HEK293 (cell line): ENCODE results near the gene STK32C.

ENCODE experiments used
- CTCF ChIA-PET: fragments of 350-600 bp; formaldehyde crosslinking; extraction: SDS; loops from one replicate; lab custom pipeline; 2021; ENCODE audit warnings: antibody characterized with exemption; lab: Yijun Ruan, JAX
- POLR2A ChIA-PET: fragments of 300-600 bp; formaldehyde crosslinking; extraction: SDS; loops from one replicate; lab custom pipeline; 2020; ENCODE audit warnings: antibody characterized with exemption, inconsistent platforms; lab: Yijun Ruan, JAX
- H3K27ac ChIP-seq: fragments of 200-500 bp; sonication (Bioruptor generic); 2 replicates; pipeline ENCODE4 v1.5.1; 2014; ENCODE audit warnings: low read depth, low read length, control low read depth, inconsistent platforms; ENCODE audit errors: extremely low read depth
- H3K36me3 ChIP-seq, 2 experiments: fragments of 200-500 bp in 1 of 2; sonication (Bioruptor generic) in 1 of 2; 1 replicate in 1 of 2; 2 replicates in 1 of 2; pipeline ENCODE4 v1.5.1; 2014 to 2017; ENCODE audit warnings: inconsistent platforms in 2 of 2, low read length in 2 of 2; ENCODE audit not compliant: control insufficient read depth in 2 of 2, insufficient read depth in 1 of 2
- H3K4me1 ChIP-seq: fragments of 200-500 bp; sonication (Bioruptor generic); 2 replicates; pipeline ENCODE4 v1.5.1; 2014; ENCODE audit warnings: mild to moderate bottlenecking, low read length, inconsistent platforms; ENCODE audit not compliant: control insufficient read depth, insufficient read depth
- H3K4me3 ChIP-seq: 2 replicates; pipeline ENCODE4 v1.5.1; 2011; ENCODE audit warnings: low read depth, mild to moderate bottlenecking, control low read depth, low read length, moderate library complexity
- H3K9me3 ChIP-seq: fragments of 200-500 bp; sonication (Bioruptor generic); 2 replicates; pipeline ENCODE4 v1.5.1; 2014; ENCODE audit warnings: low read depth, low read length, inconsistent platforms; ENCODE audit not compliant: control insufficient read depth, insufficient read depth
- EGR2 ChIP-seq: fragments of 450-650 bp; formaldehyde crosslinking; IDR thresholded peaks from 2 replicates; pipeline ENCODE4 v1.5.1; 2016; ENCODE audit warnings: low read depth, missing biosample characterization, missing genetic modification characterization
- KLF8 ChIP-seq: fragments of 450-650 bp; formaldehyde crosslinking; IDR thresholded peaks from 2 replicates; pipeline ENCODE4 v1.5.1; 2016; ENCODE audit warnings: missing biosample characterization, missing genetic modification characterization
- REPIN1 ChIP-seq: fragments of 450-650 bp; formaldehyde crosslinking; IDR thresholded peaks from 2 replicates; pipeline ENCODE4 v1.5.1; 2017; ENCODE audit warnings: missing biosample characterization, missing genetic modification characterization, low read depth
- YY1 ChIP-seq: fragments of 450-650 bp; formaldehyde crosslinking; IDR thresholded peaks from 2 replicates; pipeline ENCODE4 v1.5.1; 2018; ENCODE audit warnings: missing biosample characterization, missing genetic modification characterization
- ZBTB21 ChIP-seq: fragments of 450-650 bp; formaldehyde crosslinking; IDR thresholded peaks from 2 replicates; pipeline ENCODE4 v1.5.1; 2017; ENCODE audit warnings: missing biosample characterization, missing genetic modification characterization
- ZIC2 ChIP-seq: fragments of 450-650 bp; formaldehyde crosslinking; IDR thresholded peaks from 2 replicates; pipeline ENCODE4 v1.5.1; 2016; ENCODE audit warnings: missing biosample characterization, missing genetic modification characterization
- ZNF132 ChIP-seq: fragments of 450-650 bp; formaldehyde crosslinking; IDR thresholded peaks from 2 replicates; pipeline ENCODE4 v1.5.1; 2017; ENCODE audit warnings: missing biosample characterization, missing genetic modification characterization, borderline replicate concordance
- ZNF169 ChIP-seq: fragments of 450-650 bp; formaldehyde crosslinking; IDR thresholded peaks from 2 replicates; pipeline ENCODE4 v1.5.1; 2016; ENCODE audit warnings: missing biosample characterization, missing genetic modification characterization
- ZNF223 ChIP-seq: fragments of 450-650 bp; formaldehyde crosslinking; IDR thresholded peaks from 2 replicates; pipeline ENCODE4 v1.5.1; 2016; ENCODE audit warnings: missing biosample characterization, missing genetic modification characterization
- ZNF324 ChIP-seq: fragments of 450-650 bp; formaldehyde crosslinking; IDR thresholded peaks from 2 replicates; pipeline ENCODE4 v1.5.1; 2016; ENCODE audit warnings: missing biosample characterization, missing genetic modification characterization
- ZNF366 ChIP-seq: fragments of 450-650 bp; formaldehyde crosslinking; conservative IDR thresholded peaks from 2 replicates; pipeline ENCODE4 v1.5.1; 2016; ENCODE audit warnings: missing biosample characterization, missing genetic modification characterization
- ZNF426 ChIP-seq: fragments of 450-650 bp; formaldehyde crosslinking; IDR thresholded peaks from 2 replicates; pipeline ENCODE4 v1.5.1; 2017; ENCODE audit warnings: missing biosample characterization, missing genetic modification characterization, mild to moderate bottlenecking, inconsistent platforms, moderate library complexity
- TF ChIP-seq, protein P1 (sequence below): fragments of 450-650 bp; formaldehyde crosslinking; IDR thresholded peaks from 2 replicates; pipeline ENCODE4 v1.5.1; 2016; ENCODE audit warnings: missing biosample characterization, missing genetic modification characterization
- TF ChIP-seq, protein P2 (sequence below): fragments of 450-650 bp; formaldehyde crosslinking; IDR thresholded peaks from 2 replicates; pipeline ENCODE4 v1.5.1; 2016; ENCODE audit warnings: missing biosample characterization, missing genetic modification characterization
- TF ChIP-seq, protein P3 (sequence below): fragments of 450-650 bp; formaldehyde crosslinking; IDR thresholded peaks from 2 replicates; pipeline ENCODE4 v1.5.1; 2017; ENCODE audit warnings: missing biosample characterization, missing genetic modification characterization
- TF ChIP-seq, protein P4 (sequence below): fragments of 450-650 bp; formaldehyde crosslinking; IDR thresholded peaks from 2 replicates; pipeline ENCODE4 v1.5.1; 2016; ENCODE audit warnings: missing biosample characterization, missing genetic modification characterization

STK32C gene

GRCh38 chr10:132245056-132245455, 62.7 kb downstream of the STK32C start (continued):
- no peak for TF ChIP-seq YY1 (tag by site-specific recombination)

- Histone ChIP-seq H3K36me3 (no peaks in the 10 kb centered on the region), H3K4me3 (no peak overlapping the region), H3K4me1 (no peaks in the 10 kb centered on the region), H3K27ac (no peak overlapping the region), H3K9me3 (no peaks in the 10 kb centered on the region)
- TF ChIP-seq ZIC2 (tag by site-specific recombination) (peak; percentile 35; the same call in 1 of the 2 replicates), REPIN1 (tag by site-specific recombination) (no peak), ZBTB21 (no peak), ZNF169 (tag by site-specific recombination) (no peak), ZNF132 (no peak)
- TF ChIP-seq, protein P1, sequence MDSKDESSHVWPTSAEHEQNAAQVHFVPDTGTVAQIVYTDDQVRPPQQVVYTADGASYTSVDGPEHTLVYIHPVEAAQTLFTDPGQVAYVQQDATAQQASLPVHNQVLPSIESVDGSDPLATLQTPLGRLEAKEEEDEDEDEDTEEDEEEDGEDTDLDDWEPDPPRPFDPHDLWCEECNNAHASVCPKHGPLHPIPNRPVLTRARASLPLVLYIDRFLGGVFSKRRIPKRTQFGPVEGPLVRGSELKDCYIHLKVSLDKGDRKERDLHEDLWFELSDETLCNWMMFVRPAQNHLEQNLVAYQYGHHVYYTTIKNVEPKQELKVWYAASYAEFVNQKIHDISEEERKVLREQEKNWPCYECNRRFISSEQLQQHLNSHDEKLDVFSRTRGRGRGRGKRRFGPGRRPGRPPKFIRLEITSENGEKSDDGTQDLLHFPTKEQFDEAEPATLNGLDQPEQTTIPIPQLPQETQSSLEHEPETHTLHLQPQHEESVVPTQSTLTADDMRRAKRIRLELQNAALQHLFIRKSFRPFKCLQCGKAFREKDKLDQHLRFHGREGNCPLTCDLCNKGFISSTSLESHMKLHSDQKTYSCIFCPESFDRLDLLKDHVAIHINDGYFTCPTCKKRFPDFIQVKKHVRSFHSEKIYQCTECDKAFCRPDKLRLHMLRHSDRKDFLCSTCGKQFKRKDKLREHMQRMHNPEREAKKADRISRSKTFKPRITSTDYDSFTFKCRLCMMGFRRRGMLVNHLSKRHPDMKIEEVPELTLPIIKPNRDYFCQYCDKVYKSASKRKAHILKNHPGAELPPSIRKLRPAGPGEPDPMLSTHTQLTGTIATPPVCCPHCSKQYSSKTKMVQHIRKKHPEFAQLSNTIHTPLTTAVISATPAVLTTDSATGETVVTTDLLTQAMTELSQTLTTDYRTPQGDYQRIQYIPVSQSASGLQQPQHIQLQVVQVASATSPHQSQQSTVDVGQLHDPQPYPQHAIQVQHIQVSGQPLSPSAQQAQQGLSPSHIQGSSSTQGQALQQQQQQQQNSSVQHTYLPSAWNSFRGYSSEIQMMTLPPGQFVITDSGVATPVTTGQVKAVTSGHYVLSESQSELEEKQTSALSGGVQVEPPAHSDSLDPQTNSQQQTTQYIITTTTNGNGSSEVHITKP (tag by site-specific recombination), result no peak
- TF ChIP-seq, protein P2, sequence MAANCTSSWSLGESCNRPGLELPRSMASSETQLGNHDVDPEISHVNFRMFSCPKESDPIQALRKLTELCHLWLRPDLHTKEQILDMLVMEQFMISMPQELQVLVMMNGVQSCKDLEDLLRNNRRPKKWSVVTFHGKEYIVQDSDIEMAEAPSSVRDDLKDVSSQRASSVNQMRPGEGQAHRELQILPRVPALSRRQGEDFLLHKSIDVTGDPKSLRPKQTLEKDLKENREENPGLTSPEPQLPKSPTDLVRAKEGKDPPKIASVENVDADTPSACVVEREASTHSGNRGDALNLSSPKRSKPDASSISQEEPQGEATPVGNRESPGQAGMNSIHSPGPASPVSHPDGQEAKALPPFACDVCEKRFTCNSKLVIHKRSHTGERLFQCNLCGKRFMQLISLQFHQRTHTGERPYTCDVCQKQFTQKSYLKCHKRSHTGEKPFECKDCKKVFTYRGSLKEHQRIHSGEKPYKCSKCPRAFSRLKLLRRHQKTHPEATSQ (tag by site-specific recombination), result no peak
- ChIA-PET POLR2A (no interaction called here), CTCF (no interaction called here)
These were observed 64.1 kb downstream of the STK32C start for GRCh38 chr10:132243626-132244025.

DNA sequence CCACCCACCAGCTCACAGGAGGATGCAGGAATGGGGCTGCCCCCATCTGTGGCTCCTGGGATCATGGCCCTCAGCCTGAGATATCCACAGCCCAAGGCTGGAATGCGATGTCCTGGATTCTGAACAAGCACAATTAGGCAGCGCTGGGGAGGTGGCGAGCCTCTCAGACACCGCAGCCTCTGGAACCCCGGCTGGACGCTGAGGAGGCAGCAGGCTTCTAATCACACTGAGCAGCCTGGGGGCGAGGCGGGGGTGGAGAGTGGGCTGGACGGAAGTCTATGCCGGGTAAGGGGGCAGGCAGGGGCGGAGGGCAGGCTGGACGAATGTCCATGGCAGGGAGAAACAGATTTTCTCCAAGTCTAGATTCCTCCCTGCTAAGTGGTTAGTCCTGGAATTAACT, 64.6 kb downstream of the STK32C start:
- CTCF ChIA-PET, result no interaction called here
- Histone ChIP-seq H3K4me3 (no peak overlapping the region), H3K27ac (no peak overlapping the region), H3K4me1 (no peaks in the 10 kb centered on the region), H3K9me3 (no peaks in the 10 kb centered on the region), H3K36me3 (no peaks in the 10 kb centered on the region)
- POLR2A ChIA-PET, result no interaction called here
- TF ChIP-seq EGR2 (tag by site-specific recombination), result peak; percentile 61; the same call in 1 of the 2 replicates
- no peak for TF ChIP-seq ZNF324 (tag by site-specific recombination)

DNA sequence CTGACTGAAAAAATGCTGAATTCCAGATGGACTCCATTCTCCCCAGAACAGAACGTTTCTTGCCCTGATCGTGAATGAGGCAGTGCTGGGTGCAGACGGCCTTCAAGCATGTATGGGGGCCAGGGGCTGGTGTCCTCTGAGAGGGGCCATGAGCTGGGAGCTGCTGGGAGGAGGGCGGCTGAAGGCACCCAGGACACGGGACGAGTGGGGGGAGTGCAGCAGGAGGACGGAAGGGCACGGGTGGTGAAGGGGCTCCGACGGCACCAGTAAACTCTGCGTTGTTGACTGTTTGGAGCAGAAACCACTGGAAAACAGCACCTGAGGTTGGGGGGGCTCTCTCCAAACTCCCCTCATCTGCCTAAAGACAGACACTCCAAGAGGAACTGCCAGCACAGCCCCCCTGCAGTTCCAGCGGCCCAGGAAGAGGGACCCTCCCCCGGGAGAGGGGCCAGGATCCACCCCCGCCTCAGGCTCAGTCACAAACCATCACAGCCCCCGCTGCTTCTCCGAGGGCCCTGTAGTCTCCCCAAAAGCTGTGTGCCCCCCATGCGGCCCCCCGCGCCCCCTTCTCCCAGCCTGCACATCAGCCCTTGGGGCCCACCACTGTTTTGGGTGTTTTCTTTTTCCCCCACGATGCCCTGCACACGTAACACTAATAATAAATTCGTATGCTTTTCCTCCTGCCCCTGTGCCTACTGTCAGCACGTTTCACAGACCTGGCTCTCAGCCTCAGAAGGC, 65.5 kb downstream of the STK32C start:
- Histone ChIP-seq H3K36me3 (no peaks in the 10 kb centered on the region), H3K9me3 (no peaks in the 10 kb centered on the region), H3K4me3 (no peak overlapping the region), H3K27ac (no peak overlapping the region), H3K4me1 (no peaks in the 10 kb centered on the region)
- ChIA-PET POLR2A (no interaction called here), CTCF (interaction anchor here (0.9 to 1.1 kb wide), 2 partner anchors 30 to 106 kb away, joined by 3 read pairs; no protein-coding TSS in a partner anchor)
- TF ChIP-seq, protein P1 (tag by site-specific recombination), result 0 out of 2 replicates have a peak, but pooled peaks have one; percentile 16
- TF ChIP-seq, protein P3, sequence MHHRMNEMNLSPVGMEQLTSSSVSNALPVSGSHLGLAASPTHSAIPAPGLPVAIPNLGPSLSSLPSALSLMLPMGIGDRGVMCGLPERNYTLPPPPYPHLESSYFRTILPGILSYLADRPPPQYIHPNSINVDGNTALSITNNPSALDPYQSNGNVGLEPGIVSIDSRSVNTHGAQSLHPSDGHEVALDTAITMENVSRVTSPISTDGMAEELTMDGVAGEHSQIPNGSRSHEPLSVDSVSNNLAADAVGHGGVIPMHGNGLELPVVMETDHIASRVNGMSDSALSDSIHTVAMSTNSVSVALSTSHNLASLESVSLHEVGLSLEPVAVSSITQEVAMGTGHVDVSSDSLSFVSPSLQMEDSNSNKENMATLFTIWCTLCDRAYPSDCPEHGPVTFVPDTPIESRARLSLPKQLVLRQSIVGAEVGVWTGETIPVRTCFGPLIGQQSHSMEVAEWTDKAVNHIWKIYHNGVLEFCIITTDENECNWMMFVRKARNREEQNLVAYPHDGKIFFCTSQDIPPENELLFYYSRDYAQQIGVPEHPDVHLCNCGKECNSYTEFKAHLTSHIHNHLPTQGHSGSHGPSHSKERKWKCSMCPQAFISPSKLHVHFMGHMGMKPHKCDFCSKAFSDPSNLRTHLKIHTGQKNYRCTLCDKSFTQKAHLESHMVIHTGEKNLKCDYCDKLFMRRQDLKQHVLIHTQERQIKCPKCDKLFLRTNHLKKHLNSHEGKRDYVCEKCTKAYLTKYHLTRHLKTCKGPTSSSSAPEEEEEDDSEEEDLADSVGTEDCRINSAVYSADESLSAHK (tag by site-specific recombination), result no peak
- TF ChIP-seq KLF8 (tag by site-specific recombination), result no peak
- TF ChIP-seq ZNF223, result no peak
- TF ChIP-seq, protein P4, sequence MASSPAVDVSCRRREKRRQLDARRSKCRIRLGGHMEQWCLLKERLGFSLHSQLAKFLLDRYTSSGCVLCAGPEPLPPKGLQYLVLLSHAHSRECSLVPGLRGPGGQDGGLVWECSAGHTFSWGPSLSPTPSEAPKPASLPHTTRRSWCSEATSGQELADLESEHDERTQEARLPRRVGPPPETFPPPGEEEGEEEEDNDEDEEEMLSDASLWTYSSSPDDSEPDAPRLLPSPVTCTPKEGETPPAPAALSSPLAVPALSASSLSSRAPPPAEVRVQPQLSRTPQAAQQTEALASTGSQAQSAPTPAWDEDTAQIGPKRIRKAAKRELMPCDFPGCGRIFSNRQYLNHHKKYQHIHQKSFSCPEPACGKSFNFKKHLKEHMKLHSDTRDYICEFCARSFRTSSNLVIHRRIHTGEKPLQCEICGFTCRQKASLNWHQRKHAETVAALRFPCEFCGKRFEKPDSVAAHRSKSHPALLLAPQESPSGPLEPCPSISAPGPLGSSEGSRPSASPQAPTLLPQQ (tag by site-specific recombination), result no peak
- no peak for TF ChIP-seq ZNF366 (tag by site-specific recombination)
- TF ChIP-seq ZNF426 (tag by site-specific recombination), result no peak
